ENCODE measurements around the gene IQGAP2.

The IQGAP2 gene

GRCh38 chr5:76617229-76617628 lies 214.1 kb downstream of the IQGAP2 start:
- no peak for DNase-seq

DNA sequence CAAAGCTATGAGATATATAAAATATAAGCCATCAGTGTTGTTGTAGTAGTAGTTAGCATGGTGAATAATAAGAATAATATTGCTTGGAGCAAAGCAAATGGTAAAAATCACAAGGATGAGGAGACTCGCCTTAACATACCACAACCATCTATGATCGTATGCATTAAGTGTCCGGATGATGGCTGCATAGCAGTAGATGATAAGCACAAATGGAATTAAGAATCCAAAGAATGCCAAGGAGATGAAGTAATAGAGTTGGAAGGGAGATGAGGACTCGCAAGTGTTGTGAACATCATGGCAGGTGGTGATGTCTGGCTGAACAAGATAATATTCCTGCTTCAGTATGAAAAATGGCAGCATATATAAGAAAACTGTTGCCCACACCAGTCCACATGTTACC lies 214.6 kb downstream of the IQGAP2 start:
- no peak for DNase-seq

DNA sequence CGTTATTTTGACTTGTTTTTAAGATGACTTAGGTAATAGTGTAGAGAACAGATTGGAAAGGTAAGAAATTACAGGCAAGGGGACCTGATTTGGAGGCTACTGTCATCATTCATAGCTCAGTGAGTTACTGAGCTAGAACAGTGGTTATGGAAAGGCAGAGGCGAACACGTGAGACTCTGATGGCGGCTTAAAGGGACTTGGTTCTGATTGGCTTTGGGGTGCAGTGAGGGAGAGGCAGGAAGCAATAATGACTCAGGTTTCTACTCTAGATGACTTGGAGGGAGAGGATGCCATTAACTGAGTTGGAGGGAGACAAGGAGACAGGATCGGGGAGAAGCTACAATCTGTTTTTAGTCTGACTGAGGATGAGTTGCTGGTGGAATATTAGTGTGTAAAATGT lies 217.1 kb downstream of the IQGAP2 start:
- no peak for DNase-seq

GRCh38 chr5:76622076-76622475 lies 219.0 kb downstream of the IQGAP2 start:
- no peak for DNase-seq

GRCh38 chr5:76622973-76623596 lies 220.0 kb downstream of the IQGAP2 start, which contains the start of gene F2RL2:
Gene F2RL2 (minus strand): TSS chr5:76623403. CDS start chr5:76623230, 173 bp downstream.
- no peak for DNase-seq

DNA sequence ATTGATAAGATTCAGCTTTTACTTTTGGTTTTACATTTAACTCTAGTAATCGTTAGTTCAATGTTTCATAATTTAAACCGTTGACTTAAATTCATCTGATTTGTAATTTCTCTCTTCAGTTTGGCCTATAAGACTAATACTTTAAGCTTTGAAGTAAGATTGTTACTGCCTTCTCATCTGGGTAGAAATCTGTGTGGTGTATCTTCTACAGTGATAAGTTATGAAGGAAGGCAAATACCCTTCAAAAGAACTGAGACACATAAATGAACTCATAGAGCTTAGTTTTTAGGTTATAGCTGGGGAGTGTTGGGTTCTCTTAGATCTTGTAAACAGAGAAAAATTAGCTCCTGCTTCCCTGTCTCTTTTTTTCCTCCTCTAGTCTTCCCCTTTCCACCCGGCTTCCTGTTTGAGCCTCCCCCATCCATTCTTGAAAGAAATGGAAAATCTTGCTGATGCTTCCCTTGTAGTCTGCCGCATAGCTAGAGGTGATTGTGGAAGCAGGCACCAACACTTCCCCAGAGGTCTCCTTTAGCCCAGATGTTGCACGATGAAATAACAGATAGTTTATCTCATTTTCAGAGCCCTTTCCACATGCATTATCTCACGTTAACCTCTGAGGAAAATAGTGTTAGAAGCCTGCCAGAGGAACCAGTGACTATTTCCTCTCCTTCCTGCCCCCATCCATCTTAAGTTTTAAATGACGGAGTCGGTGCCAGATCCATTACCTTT lies 222.2 kb downstream of the IQGAP2 start:
- DNase-seq: no peak

DNA sequence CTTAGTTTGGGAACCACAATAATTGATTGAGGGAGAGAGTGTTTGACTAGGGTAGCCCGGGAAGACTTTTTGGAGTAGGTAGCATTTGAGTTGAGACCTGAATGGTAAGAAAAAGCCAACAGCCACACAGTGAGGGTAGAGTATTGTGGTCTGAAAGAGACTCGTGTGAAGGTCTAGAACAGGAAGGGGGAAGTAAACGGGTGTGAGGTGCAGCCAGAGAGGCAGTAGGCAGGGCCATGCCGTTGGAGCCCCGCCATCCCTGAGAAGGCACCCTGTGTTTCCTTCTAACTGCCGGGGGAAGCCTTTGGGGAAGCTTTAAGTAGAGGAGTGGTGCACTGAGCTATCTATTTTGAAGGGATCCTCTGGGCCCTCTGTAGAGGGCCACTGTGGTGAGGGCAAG lies 223.7 kb downstream of the IQGAP2 start:
- no peak for DNase-seq

- DNase-seq: no peak
These were observed 231.6 kb downstream of the IQGAP2 start for GRCh38 chr5:76634661-76635060.

DNA sequence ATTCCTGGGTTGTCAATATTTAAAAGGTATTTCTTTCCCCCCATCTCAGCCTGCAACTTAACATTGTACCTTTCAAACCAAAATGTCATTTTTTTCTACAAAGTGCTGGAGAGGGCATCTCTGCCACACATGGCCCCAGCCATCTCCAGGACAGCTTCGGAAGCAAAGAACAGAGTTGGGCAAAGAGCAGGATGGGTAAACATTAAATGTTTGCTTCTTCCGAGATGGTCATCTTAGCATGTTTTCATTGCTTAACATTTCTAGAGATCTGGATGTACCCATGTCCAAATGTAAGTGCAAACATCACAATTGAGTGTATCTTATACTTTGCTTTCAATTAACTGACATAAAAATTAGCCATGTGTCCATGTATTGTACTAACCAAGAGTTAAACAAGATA lies 234.4 kb downstream of the IQGAP2 start:
- no peak for DNase-seq

GRCh38 chr5:76638479-76638878 lies 235.4 kb downstream of the IQGAP2 start:
- no peak for DNase-seq

GRCh38 chr5:76641514-76642120 lies 238.5 kb downstream of the IQGAP2 start:
- DNase-seq: peak; percentile 71 to 76

DNA sequence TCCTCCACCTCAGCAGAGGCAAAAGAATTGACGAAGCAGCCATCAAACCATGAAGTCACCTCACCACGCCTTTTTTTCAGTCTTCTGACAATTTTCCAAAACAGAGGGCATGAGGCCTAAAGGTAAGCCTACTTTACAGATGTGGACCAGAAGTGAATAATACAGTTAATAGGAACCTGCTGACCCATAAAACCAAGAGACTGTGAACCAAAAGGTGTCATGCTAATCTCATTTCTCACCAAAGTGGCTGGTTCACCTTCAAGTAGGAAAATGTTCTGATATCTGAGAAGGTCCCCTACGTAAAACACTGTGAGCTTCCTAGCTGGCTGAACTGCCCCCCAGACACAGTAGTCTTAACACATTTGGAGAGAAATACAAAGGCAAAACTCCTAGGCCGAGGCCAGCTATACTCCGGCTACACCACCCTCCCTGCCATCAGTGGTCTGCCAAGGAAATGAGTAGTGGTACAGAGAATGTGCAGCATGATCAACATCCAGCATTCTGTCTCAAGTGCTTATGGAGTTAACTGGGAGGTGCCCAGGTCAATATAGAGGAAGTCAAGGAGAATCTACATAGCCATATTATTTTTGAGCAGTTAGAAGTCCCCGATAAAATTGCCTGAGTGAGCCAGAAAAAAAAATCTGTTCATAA lies 239.4 kb downstream of the IQGAP2 start:
- no peak for DNase-seq

DNA sequence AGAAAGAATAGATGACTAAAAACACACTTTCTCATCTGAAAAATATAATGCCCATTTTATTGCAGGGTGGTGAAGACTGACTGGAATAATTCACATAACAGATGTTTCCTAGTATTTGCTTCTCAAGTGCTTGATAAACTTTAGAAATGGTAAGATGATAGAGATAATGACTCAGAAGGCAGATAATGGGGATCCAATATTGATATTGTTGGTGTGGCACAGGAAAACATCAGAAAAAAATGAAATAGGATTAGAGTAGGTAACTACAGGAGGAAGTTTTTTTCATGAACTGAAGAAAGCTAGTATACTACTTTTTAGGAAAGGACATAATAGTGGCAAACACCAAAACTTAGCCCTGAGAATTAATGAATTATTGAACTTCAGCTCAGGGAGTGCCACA lies 240.3 kb downstream of the IQGAP2 start:
- no peak for DNase-seq

GRCh38 chr5:76649140-76649539 lies 246.1 kb downstream of the IQGAP2 start:
- DNase-seq: no peak

DNA sequence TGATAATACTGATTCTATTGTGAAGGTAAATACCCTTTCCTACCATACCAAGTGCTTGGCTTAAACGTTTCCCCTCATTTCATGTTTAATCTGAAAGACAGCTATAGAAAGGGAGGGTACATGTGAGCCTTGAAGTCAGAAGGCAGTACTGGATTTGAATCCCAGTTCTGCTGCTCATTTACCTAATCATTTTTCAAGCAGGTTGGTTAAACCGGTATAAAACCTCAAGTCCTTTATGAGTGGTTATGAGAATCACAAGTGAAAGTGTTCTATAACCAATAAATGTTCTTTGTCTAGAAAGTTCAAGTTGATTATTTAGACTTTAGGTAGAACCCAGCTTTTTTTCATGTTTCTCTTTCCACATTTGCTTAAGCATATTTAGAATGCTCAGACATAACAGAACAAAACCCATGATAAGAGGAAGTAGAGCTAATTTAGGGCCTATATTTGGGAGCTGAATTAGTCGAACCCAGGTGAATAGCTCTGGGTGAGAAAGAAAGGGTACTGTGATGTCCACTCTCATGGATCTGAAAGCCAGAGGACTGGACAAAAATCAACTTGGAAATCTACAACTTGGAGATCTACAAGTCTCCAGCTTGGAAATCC lies 249.8 kb downstream of the IQGAP2 start:
- DNase-seq: no peak

DNA sequence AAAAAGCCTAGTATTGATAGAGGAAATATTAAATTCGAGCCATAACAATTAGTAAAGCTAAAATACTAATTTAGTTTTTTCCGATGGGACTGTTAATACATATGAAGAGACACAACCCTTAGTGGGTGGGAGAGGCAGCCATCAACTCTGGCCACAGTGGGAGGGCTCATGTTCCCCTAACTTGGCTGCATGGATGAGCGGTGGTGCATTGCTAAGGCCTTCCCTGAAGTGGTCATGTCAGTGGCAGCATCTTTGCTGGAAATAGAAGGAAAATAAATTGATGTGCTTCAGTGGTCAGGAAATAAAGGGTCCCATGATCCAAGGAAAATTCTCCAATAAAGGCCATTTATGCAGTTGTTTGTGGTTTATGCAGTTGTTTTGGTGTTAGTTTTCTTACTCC lies 254.0 kb downstream of the IQGAP2 start:
- DNase-seq: no peak

- no peak for DNase-seq
These were observed 254.7 kb downstream of the IQGAP2 start for GRCh38 chr5:76657683-76658311.

- DNase-seq: no peak
These were observed 257.3 kb downstream of the IQGAP2 start for GRCh38 chr5:76660360-76660759.

DNA sequence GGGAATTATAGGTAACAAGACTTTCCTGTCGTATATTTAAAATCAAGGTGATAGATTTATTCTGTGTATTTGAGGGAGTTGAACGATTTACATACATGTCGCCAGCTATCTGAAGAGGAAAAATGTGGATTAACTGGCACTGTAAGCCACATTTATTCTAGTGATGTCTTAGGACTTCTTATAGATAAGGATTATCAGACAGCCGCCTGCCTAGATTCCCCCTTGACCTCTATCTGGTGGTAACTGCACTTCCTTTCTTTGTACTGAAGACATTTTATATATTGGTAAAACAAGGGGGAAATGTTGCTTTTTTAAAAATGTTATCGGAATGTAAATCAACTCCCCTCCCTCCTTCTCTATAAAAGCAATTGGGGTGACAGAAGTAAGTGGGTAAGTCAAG lies 259.4 kb downstream of the IQGAP2 start:
- no peak for DNase-seq

DNA sequence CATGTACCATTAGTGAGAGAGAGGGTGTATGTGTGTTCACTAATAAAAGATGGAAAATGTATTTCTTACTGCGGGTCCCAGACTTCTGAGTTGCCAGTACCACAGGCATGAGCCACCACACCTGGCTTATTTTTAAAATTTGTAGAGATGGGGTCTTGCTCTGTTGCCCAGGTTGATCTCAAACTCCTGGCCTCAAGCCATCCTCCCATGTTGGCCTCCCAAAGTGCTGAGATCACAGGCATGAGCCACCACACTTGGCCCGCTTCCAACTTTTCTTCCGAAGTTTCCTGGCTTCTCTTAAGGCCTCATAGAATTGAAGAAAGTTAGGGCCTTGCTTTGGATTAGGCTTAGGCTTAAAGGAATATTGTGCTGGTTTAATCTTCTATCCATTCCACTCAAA lies 260.5 kb downstream of the IQGAP2 start:
- no peak for DNase-seq

GRCh38 chr5:76664079-76664478 lies 261.0 kb downstream of the IQGAP2 start:
- DNase-seq: no peak

DNA sequence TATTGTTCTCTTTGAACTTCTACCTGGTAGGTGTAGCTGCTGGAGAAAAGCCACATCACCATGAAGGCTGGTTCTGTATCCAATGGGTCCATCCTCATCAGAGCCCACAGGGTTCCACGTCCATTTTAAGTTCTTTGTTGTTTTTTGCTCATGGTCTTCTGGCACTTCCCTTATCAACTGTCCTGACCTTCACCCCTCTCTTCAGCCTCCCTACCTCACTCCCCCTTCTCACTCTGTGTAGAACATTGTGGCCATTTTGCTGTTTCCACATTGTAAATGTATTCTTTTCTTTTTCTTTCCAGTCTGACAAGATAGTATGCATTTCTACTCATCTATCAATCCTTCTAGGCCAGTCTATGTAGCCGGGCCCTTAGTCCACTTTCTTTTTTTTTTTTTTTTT lies 264.4 kb downstream of the IQGAP2 start:
- DNase-seq: no peak

DNA sequence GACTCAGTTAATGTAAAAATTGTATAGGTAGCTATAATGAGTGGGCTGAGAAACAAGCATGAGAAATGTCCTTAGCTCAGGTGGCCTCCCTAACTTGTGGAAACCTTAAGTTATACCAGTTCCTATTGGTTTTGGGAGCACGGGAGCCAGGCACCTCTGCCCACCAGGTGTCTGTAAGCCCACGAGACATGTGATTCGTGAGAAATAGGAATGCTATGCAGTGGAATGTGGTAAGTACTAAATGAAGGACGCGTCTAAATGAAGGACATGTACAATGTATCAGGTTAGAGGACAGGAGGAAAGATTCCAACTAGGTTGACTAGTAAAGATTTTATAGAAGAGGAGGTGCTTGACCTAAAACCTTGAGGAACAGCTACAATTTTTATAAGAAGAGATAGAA lies 266.2 kb downstream of the IQGAP2 start:
- DNase-seq: no peak

Measured in activated T-cell treated with anti-CD3 and anti-CD28 coated beads, Interleukin-2, amount 50 U/mL, for 48 hours (primary cell).